Measurements from ENCODE around the gene SLC22A31. TPM values are rescaled to one million over a fixed set of nuclear protein-coding genes. Genes with fewer than 3 reads are reported as not detected.
A peak's percentile ranks its signal among the peaks of the same experiment; 100 is the strongest.

Gene SLC22A31
- total and polyA plus RNA-seq, 9 donors = 0.94 to 7.8 (median 2.7) TPM; not detected in 2

DNA sequence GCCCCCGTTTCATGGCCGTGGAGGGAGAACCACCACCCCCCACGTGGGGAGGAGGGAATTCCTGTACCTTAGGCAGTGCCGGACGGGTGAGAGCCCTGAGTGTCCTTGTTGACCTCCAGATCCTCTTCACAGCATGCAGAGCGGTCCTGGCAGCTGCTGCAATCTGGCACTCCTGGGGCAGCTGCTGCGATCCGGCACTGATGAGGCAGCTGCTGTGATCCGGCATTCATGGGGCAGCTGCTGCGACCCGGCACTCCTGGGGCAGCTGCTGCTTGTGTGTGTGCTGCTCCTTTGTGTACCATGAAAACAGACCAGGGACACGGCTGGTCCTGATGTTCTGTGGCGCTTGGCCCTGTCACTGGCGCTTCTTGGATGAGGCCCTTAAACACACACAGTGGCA, 29.9 kb upstream of the SLC22A31 start:
- DNase-seq = peak in 1 of 5 donors; percentile 19
- H3K27ac ChIP-seq = no peak overlapping the region
- H3K4me3 ChIP-seq = no peak overlapping the region
- H3K27me3 ChIP-seq = no peaks in the 10 kb centered on the region
- H3K9me3 ChIP-seq = no peaks in the 10 kb centered on the region
- WGBS, 3 donors = 90 to 93% (median 91%) methylated on average over 14 of the region's 14 CpGs
- intact Hi-C loops (cut with DNase I) = loop anchor here in 2 of 4 donors (5.0 to 10.0 kb wide), 2 partner anchors 405 to 557 kb away; no protein-coding TSS in a partner anchor
- no peaks in the 10 kb centered on the region for H3K36me3 ChIP-seq
- H3K4me1 ChIP-seq (ENCODE audit: insufficient read depth) = no peaks in the 10 kb centered on the region
- TF ChIP-seq EP300 (IDR thresholded peaks at IDR 0.05) (no peak), CTCF (IDR thresholded peaks at IDR 0.05) (no peak), POLR2A (IDR thresholded peaks at IDR 0.05) (no peak)

DNA sequence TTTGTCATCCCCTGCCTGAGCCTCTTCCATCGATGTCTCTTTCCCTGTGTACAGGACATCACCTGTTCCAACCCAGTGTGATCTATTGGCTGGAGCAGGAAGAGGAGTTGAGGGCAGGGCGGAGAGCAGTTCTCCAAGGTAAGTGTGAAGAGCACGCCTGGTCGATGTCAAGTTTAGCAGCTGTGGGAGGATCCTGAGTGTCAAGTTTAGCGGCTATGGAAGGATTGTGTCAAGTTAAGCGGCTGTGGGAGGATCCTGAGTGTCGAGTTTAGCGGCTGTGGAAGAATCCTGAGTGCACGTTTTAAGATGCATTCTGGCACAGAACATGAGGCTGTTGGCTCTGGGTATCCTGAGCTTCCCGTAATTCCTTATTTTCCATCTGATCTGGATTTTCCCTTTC, 24.3 kb upstream of the SLC22A31 start:
- WGBS, 3 donors = 89 to 94% (median 91%) methylated on average over 10 of the region's 10 CpGs
- Histone ChIP-seq H3K4me3 (no peak overlapping the region), H3K36me3 (no peaks in the 10 kb centered on the region), H3K9me3 (no peaks in the 10 kb centered on the region), H3K4me1 (ENCODE audit: insufficient read depth) (no peaks in the 10 kb centered on the region), H3K27ac (no peak overlapping the region), H3K27me3 (no peaks in the 10 kb centered on the region)
- DNase-seq = peak in 1 of 5 donors; percentile 2
- intact Hi-C loops (cut with DNase I) = no loop called here
- TF ChIP-seq CTCF (IDR thresholded peaks at IDR 0.05) (no peak), EP300 (IDR thresholded peaks at IDR 0.05) (no peak), POLR2A (IDR thresholded peaks at IDR 0.05) (no peak)

GRCh38 chr16:89222931-89223330, 22.6 kb upstream of the SLC22A31 start:
- intact Hi-C loops (cut with DNase I) = no loop called here
- H3K9me3 ChIP-seq = no peaks in the 10 kb centered on the region
- no peak overlapping the region for H3K27ac ChIP-seq
- peak in 1 of 5 donors; percentile 24 for DNase-seq
- H3K36me3 ChIP-seq = no peaks in the 10 kb centered on the region
- TF ChIP-seq EP300 (IDR thresholded peaks at IDR 0.05) (no peak), CTCF (IDR thresholded peaks at IDR 0.05) (no peak), POLR2A (IDR thresholded peaks at IDR 0.05) (no peak)
- no peaks in the 10 kb centered on the region for H3K4me1 ChIP-seq (ENCODE audit: insufficient read depth)
- no peak overlapping the region for H3K4me3 ChIP-seq
- 89 to 90% (median 89%) methylated on average over 21 of the region's 21 CpGs for WGBS, 3 donors
- H3K27me3 ChIP-seq = no peaks in the 10 kb centered on the region

- no peak for TF ChIP-seq EP300 (IDR thresholded peaks at IDR 0.05)
- TF ChIP-seq POLR2A (IDR thresholded peaks at IDR 0.05) = no peak
- no peak for DNase-seq
- Histone ChIP-seq H3K36me3 (no peaks in the 10 kb centered on the region), H3K4me1 (ENCODE audit: insufficient read depth) (no peaks in the 10 kb centered on the region), H3K27me3 (no peaks in the 10 kb centered on the region), H3K27ac (no peak overlapping the region), H3K9me3 (no peaks in the 10 kb centered on the region), H3K4me3 (no peak overlapping the region)
- 87 to 92% (median 92%) methylated on average over 3 of the region's 3 CpGs for WGBS, 3 donors
- intact Hi-C loops (cut with DNase I) = no loop called here
Observed at GRCh38 chr16:89221604-89222003, 21.3 kb upstream of the SLC22A31 start.

- Histone ChIP-seq H3K9me3 (no peaks in the 10 kb centered on the region), H3K27ac (no peak overlapping the region), H3K27me3 (no peaks in the 10 kb centered on the region), H3K4me1 (ENCODE audit: insufficient read depth) (peaks cover 2% of the 10 kb centered on the region), H3K36me3 (no peaks in the 10 kb centered on the region), H3K4me3 (no peak overlapping the region)
- TF ChIP-seq EP300 (IDR thresholded peaks at IDR 0.05) = no peak
- no peak for TF ChIP-seq POLR2A (IDR thresholded peaks at IDR 0.05)
- no peak for TF ChIP-seq CTCF (IDR thresholded peaks at IDR 0.05)
- WGBS, 3 donors = 67 to 74% (median 73%) methylated on average over 5 of the region's 5 CpGs
- peak in 1 of 5 donors; percentile 17 for DNase-seq
- intact Hi-C loops (cut with DNase I) = loop anchor here (5.0 to 10.0 kb wide), 5 partner anchors 275 to 485 kb away; no protein-coding TSS in a partner anchor
Observed at GRCh38 chr16:89219365-89219764, 19.0 kb upstream of the SLC22A31 start.

Measured in ovary (tissue), 9 donors.